Ishikawa (cell line): ENCODE results near the gene MAGT1.

Experiments used
- CEBPB ChIP-seq: IDR thresholded peaks from 2 replicates; pipeline ENCODE4 v1.6.1; 2012
- CREB1 ChIP-seq: IDR thresholded peaks from 2 replicates; pipeline ENCODE4 v1.6.1; 2012; ENCODE audit warnings: low read depth
- EGR1 ChIP-seq: IDR thresholded peaks from 2 replicates; pipeline ENCODE4 v1.6.1; 2012
- EP300 ChIP-seq: IDR thresholded peaks from 2 replicates; pipeline ENCODE4 v1.6.1; 2012; ENCODE audit warnings: borderline replicate concordance
- FOXM1 ChIP-seq: IDR thresholded peaks from 2 replicates; pipeline ENCODE4 v1.6.1; 2012; ENCODE audit warnings: low read depth, borderline replicate concordance
- NFIC ChIP-seq: IDR thresholded peaks from 2 replicates; pipeline ENCODE4 v1.6.1; 2012
- RAD21 ChIP-seq: IDR thresholded peaks from 2 replicates; pipeline ENCODE4 v1.6.1; 2012; ENCODE audit warnings: low read depth
- REST ChIP-seq: IDR thresholded peaks from 2 replicates; pipeline ENCODE4 v1.6.1; 2012; ENCODE audit warnings: low read depth, mild to moderate bottlenecking
- TAF1 ChIP-seq: IDR thresholded peaks from 2 replicates; pipeline ENCODE4 v1.6.1; 2012; ENCODE audit warnings: low read depth, mild to moderate bottlenecking
- TCF12 ChIP-seq: IDR thresholded peaks from 2 replicates; pipeline ENCODE4 v1.6.1; 2012; ENCODE audit warnings: low read depth
- TEAD4 ChIP-seq: IDR thresholded peaks from 2 replicates; pipeline ENCODE4 v1.6.1; 2012
- YY1 ChIP-seq: IDR thresholded peaks from 2 replicates; pipeline ENCODE4 v1.6.1; 2012; ENCODE audit warnings: low read depth
- ZBTB7A ChIP-seq: IDR thresholded peaks from 2 replicates; pipeline ENCODE4 v1.6.1; 2012; ENCODE audit warnings: low read depth
- TF ChIP-seq, protein P1 (sequence below): IDR thresholded peaks from 2 replicates; pipeline ENCODE4 v1.6.1; 2012
- TF ChIP-seq, protein P2 (sequence below): IDR thresholded peaks from 2 replicates; pipeline ENCODE4 v1.6.1; 2012

The MAGT1 gene

GRCh38 chrX:77900688-77901087 lies 5.5 kb upstream of the MAGT1 start:
- no peak for TF ChIP-seq ZBTB7A
- TF ChIP-seq EGR1: no peak
- TF ChIP-seq, protein P1, sequence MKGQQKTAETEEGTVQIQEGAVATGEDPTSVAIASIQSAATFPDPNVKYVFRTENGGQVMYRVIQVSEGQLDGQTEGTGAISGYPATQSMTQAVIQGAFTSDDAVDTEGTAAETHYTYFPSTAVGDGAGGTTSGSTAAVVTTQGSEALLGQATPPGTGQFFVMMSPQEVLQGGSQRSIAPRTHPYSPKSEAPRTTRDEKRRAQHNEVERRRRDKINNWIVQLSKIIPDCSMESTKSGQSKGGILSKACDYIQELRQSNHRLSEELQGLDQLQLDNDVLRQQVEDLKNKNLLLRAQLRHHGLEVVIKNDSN: no peak
- no peak for TF ChIP-seq TCF12
- no peak for TF ChIP-seq EP300
- no peak for TF ChIP-seq REST
- TF ChIP-seq FOXM1: no peak
- no peak for TF ChIP-seq YY1
- no peak for TF ChIP-seq RAD21
- no peak for TF ChIP-seq TEAD4
- TF ChIP-seq NFIC: no peak
- TF ChIP-seq, protein P2, sequence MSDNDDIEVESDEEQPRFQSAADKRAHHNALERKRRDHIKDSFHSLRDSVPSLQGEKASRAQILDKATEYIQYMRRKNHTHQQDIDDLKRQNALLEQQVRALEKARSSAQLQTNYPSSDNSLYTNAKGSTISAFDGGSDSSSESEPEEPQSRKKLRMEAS: no peak
- TF ChIP-seq CEBPB: no peak

DNA sequence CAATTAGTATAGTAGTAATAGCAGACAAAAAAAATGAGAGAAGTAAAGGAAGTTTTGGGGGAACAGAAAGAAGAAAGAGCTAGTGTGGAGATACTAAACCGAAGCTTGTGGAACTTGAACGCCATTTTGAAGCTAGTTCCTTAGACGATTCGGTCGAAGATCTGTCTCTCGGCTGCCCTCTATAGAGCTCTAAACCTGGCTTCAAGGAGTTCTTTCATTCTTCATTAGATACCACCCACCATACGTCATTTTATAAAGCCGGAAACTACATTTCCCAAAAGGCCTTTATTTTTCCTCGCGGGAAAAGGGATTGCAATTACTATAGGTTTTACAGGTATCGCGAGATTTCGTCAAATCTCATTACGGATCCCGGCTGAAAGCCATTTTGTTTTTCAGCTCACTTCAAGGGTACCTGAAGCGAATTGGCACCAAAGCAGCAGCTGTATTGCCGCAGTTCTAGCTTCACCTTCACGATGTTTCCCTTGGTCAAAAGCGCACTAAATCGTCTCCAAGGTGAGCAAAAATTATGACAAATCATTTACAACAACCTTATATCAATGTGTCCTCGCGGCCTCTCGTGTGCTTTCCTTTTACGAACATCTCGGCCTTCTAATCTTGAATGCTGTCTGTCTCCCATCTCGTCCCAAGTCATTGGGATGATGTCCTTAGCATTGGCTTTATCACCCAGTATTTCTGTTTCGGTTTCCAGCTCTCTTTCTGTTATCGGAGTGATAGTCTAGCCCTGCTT lies 4.0 kb upstream of the MAGT1 start, which contains the start of gene COX7B:
TSS of gene COX7B (plus strand) at position 388 of the 748 bp plus-strand sequence. CDS start at position 474, 86 bp downstream.
- TF ChIP-seq FOXM1 (peak; percentile 35; the same call in 1 of the 2 replicates), ZBTB7A (no peak), TAF1 (peak; percentile 61), YY1 (peak; percentile 82), EP300 (no peak), RAD21 (peak; percentile 20; the same call in 1 of the 2 replicates), CREB1 (peak; percentile 57)
- TF ChIP-seq, protein P2: 0 out of 2 replicates have a peak, but pooled peaks have one; percentile 19

GRCh38 chrX:77893713-77894112 lies 1.5 kb downstream of the MAGT1 start:
- TF ChIP-seq TEAD4 (no peak), ZBTB7A (no peak), TAF1 (no peak), EGR1 (no peak), EP300 (no peak), NFIC (no peak), CREB1 (no peak), YY1 (no peak)
- TF ChIP-seq, protein P2: no peak

DNA sequence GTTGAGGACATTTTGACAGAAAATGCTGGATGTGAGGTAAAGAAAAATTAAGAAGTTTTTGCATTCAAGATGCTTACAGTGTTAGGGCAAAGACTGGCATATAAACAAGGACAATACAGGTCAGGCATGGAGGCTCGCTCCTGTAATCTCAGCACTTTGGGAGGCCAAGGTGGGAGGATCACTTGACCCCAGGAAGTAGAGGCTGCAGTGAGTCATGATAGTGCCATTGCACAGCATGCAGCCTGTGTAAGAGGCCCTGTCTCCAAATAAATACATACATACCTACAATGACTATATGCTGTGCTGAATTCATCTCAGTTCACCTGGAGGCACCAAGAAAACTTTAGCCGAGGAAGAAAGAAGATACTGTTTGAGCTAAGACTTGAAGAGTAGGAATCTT lies 2.3 kb downstream of the MAGT1 start:
- no peak for TF ChIP-seq NFIC
- TF ChIP-seq, protein P2: no peak
- no peak for TF ChIP-seq EP300

DNA sequence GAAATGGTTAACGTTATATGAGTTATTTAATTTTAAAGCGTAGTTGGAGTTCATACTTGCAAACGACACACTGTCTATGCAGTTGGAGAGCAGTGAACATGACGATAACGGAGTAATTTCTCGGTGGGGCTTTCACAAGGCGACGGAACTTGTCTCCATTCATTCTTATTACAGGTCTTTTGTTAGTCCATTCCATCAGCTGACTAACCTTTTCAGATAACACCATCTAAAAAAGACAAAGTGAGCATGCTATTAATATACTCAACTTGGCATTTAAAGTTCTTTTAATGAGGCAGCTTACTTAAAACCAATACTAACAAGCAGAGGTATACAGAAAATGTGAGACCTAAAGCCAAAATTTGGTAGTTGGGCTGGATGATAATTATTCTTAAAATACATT lies 19.9 kb downstream of the MAGT1 start:
- no peak for TF ChIP-seq TAF1
- no peak for TF ChIP-seq ZBTB7A
- no peak for TF ChIP-seq TEAD4
- no peak for TF ChIP-seq EGR1
- TF ChIP-seq CEBPB: no peak
- TF ChIP-seq EP300: no peak
- no peak for TF ChIP-seq CREB1
- TF ChIP-seq NFIC: no peak
- TF ChIP-seq, protein P1: no peak
- TF ChIP-seq REST: no peak
- no peak for TF ChIP-seq TCF12
- no peak for TF ChIP-seq RAD21
- TF ChIP-seq, protein P2: no peak
